NCI-H1417 treated with DMSO at 0.1 percent for 48 hours (cell line): ENCODE measurements around the gene OTULIN.
A peak's percentile ranks its signal among the peaks of the same experiment; 100 is the strongest.

ENCODE experiments used
- DNase-seq: peaks from one replicate; lab custom pipeline; 2025; lab: John Stamatoyannopoulos, UW

The OTULIN gene

DNA sequence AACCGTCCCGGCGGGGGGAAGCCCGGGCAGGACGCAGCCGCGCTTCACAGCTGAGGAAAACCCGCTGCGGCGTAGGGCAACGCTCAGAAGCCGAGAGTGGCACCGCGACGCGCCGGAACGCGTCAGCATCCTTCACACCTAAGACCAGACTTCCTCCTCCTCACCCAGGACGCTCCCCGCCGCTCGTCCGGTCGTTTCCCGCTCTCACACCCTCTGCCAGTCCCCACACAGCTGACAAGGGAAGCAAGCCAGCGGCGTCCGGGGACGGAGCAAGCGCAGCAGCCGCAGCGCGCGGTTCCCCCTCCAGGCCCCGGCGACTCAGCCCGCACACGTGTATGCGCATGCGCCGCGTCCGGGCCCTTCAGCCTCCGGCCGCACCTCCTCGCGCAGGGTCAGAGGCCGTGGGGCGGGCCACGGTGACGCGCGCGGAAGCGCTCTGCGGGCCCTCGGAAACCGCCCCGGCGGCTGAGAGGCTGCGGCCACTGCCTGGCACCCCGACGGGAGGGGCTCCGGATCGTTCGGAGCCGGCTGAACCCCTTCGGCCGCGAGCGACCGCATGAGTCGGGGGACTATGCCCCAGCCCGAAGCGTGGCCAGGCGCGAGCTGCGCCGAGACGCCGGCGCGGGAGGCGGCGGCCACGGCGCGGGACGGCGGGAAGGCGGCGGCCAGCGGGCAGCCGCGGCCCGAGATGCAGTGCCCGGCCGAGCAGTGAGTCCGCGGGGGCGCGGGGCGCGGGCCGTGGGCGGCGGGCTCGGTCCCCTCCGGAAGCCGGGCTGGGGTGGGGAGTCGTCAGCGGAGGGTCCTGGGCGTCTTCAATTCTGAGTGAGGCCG, at the start of gene OTULIN:
OTULIN (plus strand) TSS at position 449 of the 831 bp plus-strand sequence; CDS start at position 557, 108 bp downstream.
- peak; percentile 80 for DNase-seq

DNA sequence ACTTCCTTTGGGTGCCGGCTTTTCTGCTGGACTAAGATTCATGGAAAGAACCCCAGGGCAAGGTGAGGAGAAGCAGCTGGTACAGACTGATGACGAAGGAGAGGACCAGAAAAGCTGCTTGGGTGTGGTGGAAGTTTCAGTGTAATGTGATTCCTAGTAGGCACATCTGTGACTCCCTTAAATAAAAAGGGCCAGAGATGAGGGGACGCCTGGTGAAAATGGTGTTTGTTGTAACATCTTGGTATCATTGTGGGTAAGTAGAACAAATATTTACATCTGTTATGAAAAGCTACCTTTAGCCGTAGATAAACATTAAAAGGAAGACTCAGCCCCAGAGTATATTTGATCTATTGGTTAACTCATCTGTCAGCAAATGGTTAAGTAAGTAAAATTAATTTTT, 49.2 kb upstream of the OTULIN start:
- peak; percentile 1 for DNase-seq

DNA sequence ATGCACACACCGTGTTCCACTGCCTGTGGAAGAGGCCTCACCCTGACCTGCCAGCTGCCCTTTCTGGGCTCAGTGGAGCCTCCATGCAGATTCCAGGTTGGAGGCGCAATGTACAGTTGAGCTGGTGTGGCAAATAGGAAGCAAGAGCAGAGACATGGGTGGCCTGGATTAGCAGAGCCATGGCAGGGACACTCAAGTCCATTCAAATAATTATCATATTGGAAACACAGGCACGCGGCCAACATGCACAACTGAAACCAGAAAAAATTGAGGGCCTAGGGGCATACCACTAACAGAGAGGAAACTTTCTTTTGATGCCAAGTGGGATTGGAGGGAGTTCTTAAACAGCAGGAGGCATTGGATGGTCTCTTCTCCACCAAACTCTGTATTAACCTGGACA, 47.1 kb upstream of the OTULIN start:
- DNase-seq, result no peak

DNA sequence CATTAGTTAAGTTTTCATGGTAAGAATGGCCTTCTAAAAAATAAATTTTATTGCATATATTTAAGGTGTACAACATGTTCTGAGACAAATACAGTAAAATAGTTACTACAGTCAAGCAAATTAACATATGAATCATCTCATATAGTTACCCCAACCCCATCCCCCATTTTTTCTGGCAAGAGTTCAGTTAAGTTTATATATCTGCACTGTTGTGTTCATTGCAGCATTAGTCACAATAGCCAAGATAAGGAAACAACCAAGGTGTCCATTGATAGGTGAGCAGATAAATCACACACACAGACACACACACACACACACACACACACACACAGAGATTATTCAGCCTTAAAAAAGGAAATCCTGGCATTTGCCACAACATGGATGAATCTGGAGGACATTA, 37.2 kb upstream of the OTULIN start:
- DNase-seq, result no peak

DNA sequence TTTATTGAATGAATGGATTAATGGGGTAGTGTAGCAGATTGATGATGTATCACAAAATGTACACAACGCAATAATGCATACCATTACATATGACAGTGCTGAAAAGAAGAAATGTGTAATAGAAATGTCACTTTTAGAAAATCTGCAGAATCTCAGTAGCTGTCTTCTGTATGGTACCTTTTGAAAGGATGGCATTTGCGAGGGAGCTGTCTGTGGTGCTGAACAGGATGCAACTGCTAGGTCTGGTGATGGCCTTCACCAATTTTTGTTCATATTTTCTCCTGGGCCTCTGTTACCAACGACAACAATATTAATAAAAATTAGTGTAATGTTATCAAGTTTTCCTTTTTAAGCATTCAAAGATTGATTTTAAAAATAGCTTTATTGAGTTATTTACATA, 36.2 kb upstream of the OTULIN start:
- DNase-seq, result no peak

DNA sequence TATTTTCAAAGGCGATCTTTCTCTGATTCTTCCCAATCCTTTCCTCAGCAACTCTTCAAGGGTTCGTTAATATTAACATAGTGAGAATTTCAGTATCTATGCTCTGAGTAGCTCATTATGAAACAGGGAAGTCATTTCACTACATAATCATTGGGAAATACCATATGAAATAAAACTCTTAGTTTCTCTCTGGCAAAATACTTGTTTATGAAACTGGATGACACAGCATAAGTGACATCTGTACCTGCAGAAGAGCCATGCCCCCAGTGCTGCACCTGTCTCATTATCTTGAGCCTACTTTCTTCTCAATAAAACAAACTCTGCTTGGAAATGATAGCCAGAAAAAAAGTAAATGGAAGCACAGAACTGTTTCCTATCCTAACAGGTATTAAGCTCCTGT, 33.8 kb upstream of the OTULIN start:
- DNase-seq, result no peak

DNA sequence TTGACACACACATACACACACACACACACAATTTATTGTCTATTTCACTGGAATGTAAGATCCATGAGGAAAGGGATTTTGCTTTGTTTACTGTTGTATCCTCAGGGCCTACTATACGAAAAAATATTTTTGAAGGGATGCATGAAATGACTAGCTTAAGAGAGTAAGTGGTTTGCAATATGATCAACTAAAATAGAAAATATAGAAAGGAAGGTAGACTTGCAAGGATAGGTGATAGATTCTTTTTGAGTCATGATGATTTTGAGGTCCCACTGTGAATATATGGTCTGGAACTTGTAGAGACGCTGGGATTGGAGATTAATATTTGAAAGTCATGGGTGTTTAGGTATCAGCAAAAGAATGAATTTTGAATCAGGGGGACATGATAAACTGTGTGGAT, 28.9 kb upstream of the OTULIN start:
- no peak for DNase-seq

DNA sequence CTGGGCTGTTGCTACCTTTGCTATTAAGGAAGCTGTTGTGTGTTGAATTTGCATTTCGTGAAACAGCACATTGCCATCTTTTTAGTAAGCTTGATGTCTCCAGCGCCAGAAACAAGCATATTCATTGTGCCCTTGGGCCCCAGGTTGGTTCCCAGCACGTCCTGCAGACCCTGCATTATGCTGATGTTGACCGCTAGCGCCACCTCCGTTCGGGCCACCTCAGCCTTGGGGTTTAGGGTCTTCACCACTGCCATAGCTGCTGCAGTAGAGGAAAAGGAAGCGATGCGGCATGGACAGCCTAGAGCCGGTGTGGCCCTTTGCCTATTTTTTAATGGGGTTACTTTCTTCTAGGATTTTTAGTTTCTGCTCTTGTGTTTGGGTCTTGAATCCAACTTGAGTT, 23.8 kb upstream of the OTULIN start:
- DNase-seq, result no peak

DNA sequence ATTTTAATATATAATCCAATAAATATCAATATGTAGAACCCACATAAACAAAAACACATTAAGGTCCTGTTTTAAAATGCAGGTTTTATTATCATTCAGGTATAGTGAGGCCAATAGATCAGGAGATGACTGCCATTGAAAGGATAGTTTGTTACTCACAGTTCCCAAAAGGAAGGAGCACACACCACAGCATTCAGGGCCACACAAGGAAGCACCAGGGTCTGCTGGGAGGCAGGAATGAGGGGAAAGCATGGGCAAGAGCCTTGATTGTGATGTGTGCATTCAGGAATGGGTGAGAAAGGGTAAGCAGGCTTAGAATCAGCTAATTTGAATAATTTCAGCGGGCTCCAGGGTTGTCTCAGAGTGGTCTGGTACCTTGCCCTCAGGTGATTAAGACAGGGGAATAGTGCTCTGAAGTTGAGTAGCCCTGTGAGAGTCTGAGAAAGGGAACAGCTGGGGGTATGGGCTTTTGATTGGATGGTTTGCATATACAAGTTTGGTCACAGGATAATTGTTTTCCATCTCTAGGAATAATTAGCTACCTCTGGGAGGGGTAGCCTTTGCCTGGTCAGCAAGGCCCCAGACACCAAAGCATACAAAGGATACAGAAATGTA, 19.8 kb upstream of the OTULIN start:
- no peak for DNase-seq

DNA sequence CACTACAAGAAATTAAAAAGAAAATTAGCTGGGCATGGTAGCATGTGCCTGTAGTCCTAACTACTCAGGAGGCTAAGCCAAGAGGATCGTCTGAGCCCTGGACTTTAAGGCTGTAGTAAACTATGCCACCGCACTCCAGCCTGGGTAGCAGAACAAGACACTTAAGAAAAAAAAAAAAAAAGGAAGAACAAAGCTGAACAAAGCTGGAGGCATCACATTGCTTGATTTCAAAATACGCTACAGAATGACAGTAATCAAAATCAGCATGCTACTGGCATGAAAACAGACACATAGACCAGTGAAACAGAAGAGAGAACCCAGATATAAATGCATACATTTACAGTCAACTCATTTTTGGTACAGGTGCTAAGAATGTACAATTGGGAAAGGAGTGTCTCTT, 14.5 kb upstream of the OTULIN start:
- no peak for DNase-seq

DNA sequence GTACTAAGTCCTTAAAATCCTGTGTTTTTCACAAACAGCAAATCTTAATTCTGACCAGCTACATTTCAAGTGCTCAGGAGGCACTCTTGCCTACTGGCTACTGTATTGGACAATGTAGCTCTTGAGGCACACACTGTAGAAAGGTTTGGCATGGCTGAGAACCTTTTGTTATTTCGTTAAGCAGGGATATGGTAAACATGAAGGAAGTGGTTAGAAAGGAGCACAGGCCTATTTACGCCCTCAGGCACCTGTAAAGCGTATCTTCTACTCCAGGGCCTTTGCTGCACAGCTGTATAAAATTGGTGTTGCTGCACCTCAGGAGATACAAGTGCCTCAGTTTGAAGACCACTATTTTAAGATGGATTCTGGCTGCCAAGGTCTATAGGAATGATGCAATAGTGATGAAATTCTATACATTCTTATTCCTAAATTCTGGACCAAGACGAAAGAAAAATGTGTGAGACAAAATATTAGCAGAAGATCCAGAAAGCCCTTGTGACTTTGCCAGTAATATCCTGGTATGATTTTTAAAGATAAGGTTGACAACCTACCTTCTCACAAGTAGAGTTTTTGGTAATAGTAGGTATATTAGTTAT, 9.3 kb upstream of the OTULIN start:
- DNase-seq, result no peak

DNA sequence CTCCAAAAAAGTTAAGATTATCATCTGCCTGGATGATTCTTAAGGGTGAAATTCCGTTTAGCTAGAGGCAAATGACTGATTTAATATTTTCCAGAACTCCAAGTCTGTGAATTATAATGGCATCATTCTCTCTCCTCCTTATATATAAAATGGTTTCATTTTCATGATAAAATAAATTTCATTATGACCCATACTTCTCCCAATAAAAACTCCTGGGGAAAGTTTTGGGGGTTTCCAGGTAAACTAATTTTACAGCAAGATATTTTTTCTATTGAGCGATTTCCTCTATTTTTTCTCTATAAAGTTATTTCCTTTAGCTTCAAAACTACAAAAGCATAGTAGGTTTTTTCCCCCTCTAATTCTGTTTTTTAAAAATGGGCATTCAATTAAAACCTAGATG, 7.6 kb upstream of the OTULIN start:
- DNase-seq, result no peak

DNA sequence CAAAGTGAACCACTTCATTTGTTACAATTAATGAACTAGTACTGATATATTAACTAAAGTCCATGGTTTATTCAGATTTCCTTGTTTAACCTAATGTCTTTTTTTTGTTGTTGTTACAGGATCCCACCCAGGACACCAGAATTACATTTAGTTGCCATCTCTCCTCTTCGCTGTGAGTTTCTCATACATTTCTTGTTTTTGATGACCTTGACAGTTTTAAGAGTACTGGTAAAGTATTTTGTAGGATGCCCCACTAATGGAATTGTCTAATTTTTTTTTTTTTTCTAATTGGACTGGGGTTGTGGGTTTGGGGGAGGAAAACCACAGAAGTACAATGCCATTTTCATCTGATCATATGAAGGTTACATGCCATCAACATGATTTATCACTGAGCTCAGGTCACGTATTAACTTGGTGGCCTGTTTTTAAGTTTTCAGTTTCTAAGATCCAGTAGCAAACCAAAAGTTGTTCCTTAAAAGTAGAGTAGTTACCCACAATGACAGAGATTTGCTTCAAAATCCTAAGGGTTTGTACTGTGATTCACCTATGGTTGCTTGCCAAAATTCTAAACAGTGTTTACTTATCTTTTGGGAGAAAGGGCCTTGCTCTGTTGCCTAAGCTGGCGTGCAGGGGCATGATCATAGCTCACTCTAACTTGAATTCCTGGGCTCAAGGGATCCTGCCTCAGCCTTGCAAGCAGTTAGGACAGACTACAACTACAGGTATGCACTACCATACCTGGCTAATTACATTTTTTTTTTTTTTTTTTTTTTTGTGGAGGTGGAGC, 4.5 kb upstream of the OTULIN start:
- DNase-seq, result no peak

DNA sequence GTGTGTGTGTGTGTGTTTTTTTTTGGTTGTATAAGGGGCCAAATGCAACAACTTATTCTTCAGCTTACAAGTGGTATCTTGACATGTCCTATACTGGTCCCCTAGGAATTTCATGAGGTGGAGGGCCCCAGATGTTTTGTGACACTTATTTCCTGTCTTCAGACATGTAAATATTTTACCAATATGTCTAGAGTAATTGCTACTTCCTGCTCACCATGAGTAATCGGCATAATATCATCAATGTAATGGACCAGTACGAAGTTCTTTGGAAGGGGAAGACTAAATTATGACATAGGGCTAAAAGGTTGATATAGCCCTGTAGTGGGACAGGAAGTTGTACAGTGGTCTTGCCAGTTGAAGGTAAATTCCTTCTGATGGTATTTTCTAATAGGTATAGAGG, 3.7 kb upstream of the OTULIN start:
- no peak for DNase-seq

DNA sequence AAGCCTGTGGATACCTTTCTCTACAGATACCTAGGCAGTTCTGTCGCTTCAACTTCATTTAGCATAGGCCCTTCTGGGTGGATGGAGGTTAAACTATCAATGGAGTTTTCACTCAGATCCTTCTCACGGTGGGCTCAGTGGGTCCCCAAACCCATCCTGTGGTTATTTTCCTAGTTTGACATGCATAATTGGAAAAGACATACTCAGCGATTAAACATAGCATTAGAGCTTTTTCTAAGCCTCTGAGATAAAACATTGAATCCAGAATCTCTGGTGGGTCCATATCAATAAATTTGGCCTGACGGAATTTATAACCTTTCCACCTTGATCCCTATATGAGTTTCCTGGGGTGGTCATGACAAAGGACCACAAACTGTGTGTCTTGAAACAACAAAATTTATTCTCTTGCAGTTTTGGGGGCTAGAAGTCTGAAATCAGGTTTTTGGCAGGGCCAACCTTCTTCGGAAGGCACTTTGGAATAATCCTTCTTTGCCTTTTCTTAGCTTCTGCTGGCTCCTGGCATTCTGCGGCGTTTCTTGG, 1.7 kb upstream of the OTULIN start:
- DNase-seq, result no peak

DNA sequence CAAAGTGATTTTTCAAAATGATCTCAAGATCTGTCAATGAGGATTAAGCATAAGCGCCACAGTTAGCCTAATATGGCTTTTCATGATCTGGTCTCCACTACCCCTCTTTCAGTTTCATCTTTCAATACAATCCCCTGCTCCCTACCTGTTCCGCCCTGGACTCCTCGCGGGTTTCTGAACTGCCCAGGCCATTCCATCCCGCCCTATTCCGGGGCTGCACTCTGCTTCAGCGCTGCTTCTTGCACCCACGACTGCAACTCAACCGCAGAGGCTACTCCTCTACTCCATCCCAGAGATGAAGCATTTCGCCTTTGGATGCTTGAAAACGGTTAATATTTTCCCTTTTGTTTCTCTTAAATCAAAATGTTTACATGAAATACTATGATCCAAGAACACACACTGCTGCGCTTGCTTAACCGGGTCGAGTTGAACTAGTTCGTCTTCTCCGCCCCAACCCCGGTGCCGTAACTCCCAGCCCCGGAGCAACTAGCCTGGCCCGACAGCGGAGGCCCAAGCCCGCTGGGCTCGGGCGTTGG, 716 bp upstream of the OTULIN start:
- DNase-seq, result no peak

DNA sequence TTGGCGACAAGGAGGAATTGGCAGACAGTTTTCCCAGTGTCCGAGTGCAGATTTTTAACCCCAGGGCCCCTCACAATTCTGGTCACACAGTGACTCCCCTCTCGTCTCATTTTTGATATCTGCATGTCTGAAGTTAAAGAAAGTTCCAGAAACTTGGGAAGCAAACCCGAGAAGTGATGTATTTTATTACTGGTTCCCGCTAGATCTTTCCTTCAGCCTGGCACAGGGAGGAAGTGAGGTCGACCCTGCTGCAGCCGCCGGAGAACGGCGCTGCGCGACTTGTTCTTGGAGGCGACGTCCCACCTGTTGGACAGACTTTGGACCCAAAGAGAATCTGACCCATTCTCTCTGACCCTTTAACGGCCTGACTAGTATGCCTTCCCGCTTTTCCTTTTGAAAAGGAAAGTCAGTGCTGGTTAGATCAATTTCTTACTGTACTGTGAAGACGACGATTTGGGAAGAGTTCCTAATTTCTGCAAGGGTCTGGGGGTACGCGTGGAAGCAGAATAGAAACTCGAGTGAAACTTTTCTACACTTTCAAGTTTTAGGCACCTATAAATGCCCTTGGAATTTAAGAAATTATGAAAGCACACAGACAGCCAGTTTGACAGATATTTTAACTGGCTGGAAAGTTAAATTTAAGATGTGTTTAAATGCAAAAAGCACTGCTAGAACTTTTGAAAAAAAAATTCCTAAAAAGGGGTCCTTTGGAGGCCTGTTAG, 744 bp downstream of the OTULIN start:
- no peak for DNase-seq

DNA sequence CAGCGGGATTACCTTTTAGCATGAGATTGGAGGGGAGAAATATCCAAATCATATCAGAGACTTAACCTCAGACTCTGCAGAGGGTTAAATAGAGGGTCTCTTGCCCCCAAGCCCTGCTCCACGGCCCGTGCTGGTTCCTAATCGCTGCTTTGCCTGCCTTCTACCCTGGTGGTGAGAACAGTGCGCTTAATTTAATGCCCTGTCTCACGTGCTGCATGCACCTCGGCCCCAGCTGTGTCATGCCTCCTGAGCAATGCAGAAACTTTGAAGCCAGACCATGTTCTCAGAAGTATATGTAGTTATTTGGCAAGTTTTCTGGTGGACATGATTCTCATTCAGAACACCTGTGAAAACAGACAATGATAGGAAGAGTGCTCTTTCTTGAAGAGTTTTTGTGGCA, 1.4 kb downstream of the OTULIN start:
- no peak for DNase-seq

DNA sequence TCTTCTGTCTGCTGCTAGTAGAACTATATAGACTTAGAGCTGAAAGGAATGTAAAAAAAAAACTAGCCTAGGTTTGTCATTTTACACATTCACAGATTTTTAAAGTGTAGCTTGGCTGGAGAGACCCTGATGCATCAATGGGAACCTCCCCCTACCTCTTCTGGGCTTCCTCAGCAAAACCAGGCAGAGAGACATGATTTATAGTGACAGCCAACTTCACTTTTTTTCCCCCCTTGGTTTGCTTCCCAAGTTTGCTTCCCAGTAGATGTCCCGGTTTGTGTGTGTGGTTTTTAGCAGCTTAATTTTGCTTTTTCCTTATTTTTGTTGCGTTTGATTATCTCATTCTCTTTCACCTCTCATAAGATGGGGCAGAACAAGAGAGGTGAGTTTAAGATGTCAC, 1.8 kb downstream of the OTULIN start:
- no peak for DNase-seq

DNA sequence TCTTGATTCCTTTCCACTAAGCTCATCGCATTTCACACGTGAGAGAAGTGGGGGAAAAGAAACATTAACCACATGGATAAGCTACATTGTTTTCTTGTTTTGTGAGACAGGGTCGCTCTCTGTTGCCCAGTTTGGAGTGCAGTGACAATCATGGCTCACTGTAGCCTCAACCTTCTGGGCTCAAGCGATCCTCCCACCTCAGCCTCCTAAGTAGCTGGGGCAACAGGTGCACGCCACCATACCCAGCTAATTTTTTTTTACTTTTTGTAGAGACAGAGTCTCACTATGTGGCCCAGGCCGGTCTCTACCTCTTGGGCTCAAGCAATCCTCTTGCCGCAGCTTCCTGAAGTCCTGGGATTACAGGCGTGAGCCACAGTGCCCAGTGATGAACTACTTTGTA, 2.8 kb downstream of the OTULIN start:
- no peak for DNase-seq

DNA sequence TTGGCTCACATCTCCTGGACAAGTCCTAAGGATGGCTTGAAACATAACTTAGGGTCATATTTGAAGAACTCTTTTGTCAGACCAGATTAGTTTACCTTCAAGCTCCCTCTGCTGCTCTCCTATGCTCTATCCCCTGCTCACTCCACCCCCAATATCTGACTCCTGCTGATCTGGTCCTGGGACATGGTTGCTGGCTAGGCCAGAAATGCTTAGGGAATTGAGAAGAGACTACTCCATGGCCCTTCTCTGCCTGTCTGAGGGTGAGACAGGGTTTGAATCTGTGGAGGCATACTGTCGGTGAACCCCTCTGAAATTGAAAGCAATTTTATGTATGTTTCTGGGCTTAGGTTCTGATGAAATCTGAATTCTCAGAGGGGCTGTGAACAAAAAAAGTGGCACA, 3.3 kb downstream of the OTULIN start:
- DNase-seq, result no peak
